Neural crest cell (in vitro differentiated cells): ENCODE data around the gene PEX3. TPM values are rescaled to one million over a fixed set of nuclear protein-coding genes. Genes with fewer than 3 reads are reported as not detected.
"Not testable (repeated sequence)": the region's sequence is repeated elsewhere in the genome, so short reads cannot be mapped to it uniquely, and the experiment has no call there.

ENCODE experiments used
- DNase-seq: peaks from one replicate; pipeline ENCODE4 v3.0.0; 2021; ENCODE audit warnings: low read depth, mixed read lengths, low spot score
- H3K27ac Mint-ChIP-seq: one replicate; pipeline ENCODE4 v1.8.0; 2021; ENCODE audit warnings: mild to moderate bottlenecking, mixed read lengths; ENCODE audit not compliant: unreplicated experiment
- H3K27me3 Mint-ChIP-seq: 2 replicates; pipeline ENCODE4 v1.8.0; 2021; ENCODE audit warnings: low read depth, mild to moderate bottlenecking, mixed read lengths
- H3K36me3 Mint-ChIP-seq: 2 replicates; pipeline ENCODE4 v1.8.0; 2021; ENCODE audit warnings: low read depth, mild to moderate bottlenecking, mixed read lengths
- H3K4me1 Mint-ChIP-seq: 2 replicates; pipeline ENCODE4 v1.8.0; 2021; ENCODE audit warnings: mixed read lengths
- H3K4me3 Mint-ChIP-seq: one replicate; pipeline ENCODE4 v1.8.0; 2021; ENCODE audit warnings: mild to moderate bottlenecking, mixed read lengths
- H3K9me3 Mint-ChIP-seq: 2 replicates; pipeline ENCODE4 v1.8.0; 2021; ENCODE audit warnings: mixed read lengths
- total RNA-seq: library from RNA; stranded (reverse); gene quantifications from 2 replicates; pipeline ENCODE4 v1.2.1, GENCODE V29; 2021
- TF ChIP-seq, protein P1 (sequence below): fragments of 200-600 bp; sonication (generic); conservative IDR thresholded peaks from 2 replicates; pipeline ENCODE4 v1.5.0; 2021; ENCODE audit warnings: antibody characterized with exemption, mild to moderate bottlenecking

The PEX3 gene
- total RNA-seq, 1 donor from 2014 or later, result 12.6 TPM

DNA sequence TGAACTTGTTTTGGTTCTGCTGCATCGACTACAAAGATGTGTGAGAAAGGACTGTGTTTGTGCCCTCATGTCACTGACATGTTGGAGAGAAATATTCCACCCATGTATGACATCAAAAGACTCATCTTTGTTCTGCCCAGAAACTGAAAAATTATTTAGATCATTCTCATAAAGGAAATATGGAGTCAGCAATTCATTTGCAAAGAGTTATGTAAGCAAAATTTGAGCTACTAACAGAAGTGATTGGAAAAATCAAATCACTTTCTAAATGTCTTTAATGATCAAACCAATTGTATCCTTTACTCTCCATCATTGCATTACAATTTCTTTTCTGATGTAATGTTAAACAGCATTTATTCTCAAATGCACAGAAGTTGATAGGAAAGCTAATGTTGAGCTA lies 19.4 kb upstream of the PEX3 start:
- no peaks in the 10 kb centered on the region for H3K27me3 Mint-ChIP-seq
- DNase-seq, result no peak
- peaks cover 3% of the 10 kb centered on the region for H3K36me3 Mint-ChIP-seq
- H3K4me1 Mint-ChIP-seq, result no peaks in the 10 kb centered on the region
- TF ChIP-seq, protein P1, sequence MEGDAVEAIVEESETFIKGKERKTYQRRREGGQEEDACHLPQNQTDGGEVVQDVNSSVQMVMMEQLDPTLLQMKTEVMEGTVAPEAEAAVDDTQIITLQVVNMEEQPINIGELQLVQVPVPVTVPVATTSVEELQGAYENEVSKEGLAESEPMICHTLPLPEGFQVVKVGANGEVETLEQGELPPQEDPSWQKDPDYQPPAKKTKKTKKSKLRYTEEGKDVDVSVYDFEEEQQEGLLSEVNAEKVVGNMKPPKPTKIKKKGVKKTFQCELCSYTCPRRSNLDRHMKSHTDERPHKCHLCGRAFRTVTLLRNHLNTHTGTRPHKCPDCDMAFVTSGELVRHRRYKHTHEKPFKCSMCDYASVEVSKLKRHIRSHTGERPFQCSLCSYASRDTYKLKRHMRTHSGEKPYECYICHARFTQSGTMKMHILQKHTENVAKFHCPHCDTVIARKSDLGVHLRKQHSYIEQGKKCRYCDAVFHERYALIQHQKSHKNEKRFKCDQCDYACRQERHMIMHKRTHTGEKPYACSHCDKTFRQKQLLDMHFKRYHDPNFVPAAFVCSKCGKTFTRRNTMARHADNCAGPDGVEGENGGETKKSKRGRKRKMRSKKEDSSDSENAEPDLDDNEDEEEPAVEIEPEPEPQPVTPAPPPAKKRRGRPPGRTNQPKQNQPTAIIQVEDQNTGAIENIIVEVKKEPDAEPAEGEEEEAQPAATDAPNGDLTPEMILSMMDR, result no peak
- no peak overlapping the region for H3K27ac Mint-ChIP-seq
- no peaks in the 10 kb centered on the region for H3K9me3 Mint-ChIP-seq
- no peak overlapping the region for H3K4me3 Mint-ChIP-seq

DNA sequence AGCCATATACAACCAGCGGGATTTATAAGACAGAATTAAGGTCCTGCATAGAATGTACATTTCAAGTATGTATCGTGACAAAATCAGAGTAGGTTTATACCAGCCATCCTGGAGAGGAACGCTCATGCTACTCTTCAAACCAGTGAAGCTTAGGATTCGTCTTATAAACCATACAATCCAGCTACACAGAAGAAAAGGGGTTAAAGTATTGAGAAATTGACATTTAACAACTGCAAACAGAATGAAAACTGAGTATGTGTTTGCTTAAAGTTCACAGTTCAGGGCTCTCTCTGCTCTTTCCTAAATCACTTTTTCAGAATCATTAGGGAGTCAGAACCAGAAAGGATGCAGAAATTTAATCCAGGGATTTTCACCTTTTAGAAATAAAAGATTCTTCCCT lies 18.0 kb upstream of the PEX3 start:
- H3K9me3 Mint-ChIP-seq, result no peaks in the 10 kb centered on the region
- TF ChIP-seq, protein P1, result no peak
- no peak overlapping the region for H3K4me3 Mint-ChIP-seq
- peaks cover 3% of the 10 kb centered on the region for H3K36me3 Mint-ChIP-seq
- H3K27ac Mint-ChIP-seq, result no peak overlapping the region
- no peak for DNase-seq
- no peaks in the 10 kb centered on the region for H3K4me1 Mint-ChIP-seq
- no peaks in the 10 kb centered on the region for H3K27me3 Mint-ChIP-seq

DNA sequence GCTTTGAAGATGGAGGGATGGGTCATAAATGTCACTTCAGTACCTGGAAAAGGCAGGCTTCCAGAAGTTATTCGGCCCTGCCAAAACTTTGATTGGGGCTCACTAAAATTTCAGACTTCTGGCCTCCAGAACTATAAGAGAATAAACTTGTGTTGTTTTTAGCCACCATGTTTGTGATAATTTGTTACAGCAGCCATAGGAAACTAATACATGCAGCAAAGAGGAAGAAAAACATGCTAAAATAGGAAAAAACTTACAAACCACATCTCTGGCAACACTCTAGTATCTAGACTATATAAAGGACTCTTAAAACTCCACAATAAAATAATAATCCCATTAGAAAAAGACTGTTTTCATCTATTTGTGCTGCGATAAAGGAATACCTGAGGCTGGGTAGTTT lies 9.6 kb upstream of the PEX3 start:
- no peaks in the 10 kb centered on the region for H3K4me1 Mint-ChIP-seq
- no peak overlapping the region for H3K4me3 Mint-ChIP-seq
- no peak overlapping the region for H3K27ac Mint-ChIP-seq
- H3K9me3 Mint-ChIP-seq, result no peaks in the 10 kb centered on the region
- DNase-seq, result no peak
- peaks cover 11% of the 10 kb centered on the region for H3K36me3 Mint-ChIP-seq
- TF ChIP-seq, protein P1, result no peak
- no peaks in the 10 kb centered on the region for H3K27me3 Mint-ChIP-seq

DNA sequence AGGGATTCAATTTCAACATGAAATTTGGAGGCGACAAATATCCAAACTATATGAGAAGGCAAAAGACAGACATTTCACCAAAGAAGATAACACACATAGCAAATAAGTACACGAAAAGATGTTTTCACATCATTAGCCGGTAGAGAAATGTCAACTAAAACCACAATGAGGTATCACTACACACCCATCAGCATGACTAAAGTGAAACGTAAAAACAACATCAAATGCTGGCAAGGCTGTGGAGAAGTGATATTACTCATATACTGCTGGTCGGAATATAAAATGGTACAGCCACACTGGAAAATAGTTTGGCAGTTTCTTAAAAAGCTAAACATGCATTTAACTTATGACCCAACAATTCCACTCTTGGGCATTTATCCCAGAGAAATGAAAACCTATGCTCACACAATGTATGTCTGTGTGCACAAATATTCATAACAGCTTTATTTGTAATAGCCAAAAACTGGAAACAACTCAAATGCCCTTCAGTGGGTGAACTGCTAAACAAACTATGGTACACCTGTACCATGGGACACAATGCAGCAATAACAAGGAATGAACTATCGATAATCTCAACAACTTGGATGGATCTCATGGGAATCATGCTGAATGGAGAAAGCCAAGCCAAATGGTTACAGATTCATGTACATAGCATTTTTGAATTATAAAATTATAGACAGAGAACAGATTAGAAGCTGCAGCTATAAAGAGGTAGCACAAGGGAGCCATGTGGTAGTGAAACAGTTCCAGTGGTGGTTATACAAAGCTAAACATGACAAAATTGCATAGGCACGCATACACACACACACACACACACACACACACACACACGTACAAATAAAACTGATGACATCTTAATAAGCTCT lies 8.7 kb upstream of the PEX3 start:
- H3K4me3 Mint-ChIP-seq, result no peak overlapping the region
- H3K36me3 Mint-ChIP-seq, result peaks cover 8% of the 10 kb centered on the region
- H3K4me1 Mint-ChIP-seq, result no peaks in the 10 kb centered on the region
- TF ChIP-seq, protein P1, result no peak
- no peak overlapping the region for H3K27ac Mint-ChIP-seq
- H3K27me3 Mint-ChIP-seq, result no peaks in the 10 kb centered on the region
- no peaks in the 10 kb centered on the region for H3K9me3 Mint-ChIP-seq
- no peak for DNase-seq

DNA sequence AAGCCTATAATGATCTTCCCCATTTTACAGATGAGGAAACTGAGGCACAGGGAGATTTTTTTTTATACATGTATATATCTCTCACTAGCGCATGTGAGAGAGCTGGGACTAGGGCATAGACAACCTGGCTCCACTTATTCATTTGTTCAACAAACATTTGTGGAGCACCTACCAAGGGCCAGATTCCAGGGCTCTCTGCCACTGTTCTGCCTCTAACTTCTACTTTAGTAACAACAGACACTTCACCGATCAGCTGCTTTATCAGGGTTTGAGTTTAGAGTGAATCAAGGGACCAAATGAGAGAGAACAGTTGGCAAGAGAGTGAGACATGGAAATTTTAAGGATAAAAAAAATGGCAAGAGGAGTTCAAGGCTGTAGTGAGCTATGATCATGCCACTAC lies 7.5 kb upstream of the PEX3 start:
- no peak overlapping the region for H3K27ac Mint-ChIP-seq

DNA sequence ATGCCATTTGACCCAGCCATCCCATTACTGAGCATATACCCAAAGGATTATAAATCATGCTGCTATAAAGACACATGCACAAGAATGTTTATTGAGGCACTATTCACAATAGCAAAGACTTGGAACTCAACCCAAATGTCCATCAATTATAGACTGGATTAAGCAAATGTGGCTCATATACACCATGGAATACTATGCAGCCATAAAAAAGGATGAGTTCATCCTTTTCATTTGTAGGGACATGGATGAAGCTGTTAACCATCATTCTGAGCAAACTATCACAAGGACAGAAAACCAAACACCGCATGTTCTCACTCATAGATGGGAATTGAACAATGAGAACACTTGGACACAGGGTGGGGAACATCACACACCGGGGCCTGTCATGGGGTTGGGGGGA lies 2.7 kb upstream of the PEX3 start:
- DNase-seq, H3K9me3 Mint-ChIP-seq, H3K27ac Mint-ChIP-seq, H3K27me3 Mint-ChIP-seq, H3K36me3 Mint-ChIP-seq: not testable (repeated sequence)
- H3K4me1 Mint-ChIP-seq, result peaks cover 26% of the 10 kb centered on the region
- peak overlapping the region; percentile 70 for H3K4me3 Mint-ChIP-seq

More for the DNA sequence above, 7.5 kb upstream of the PEX3 start:
- TF ChIP-seq, protein P1, result no peak
- no peaks in the 10 kb centered on the region for H3K4me1 Mint-ChIP-seq
- H3K9me3 Mint-ChIP-seq, result no peaks in the 10 kb centered on the region
- no peak overlapping the region for H3K4me3 Mint-ChIP-seq
- peaks cover 8% of the 10 kb centered on the region for H3K36me3 Mint-ChIP-seq
- no peaks in the 10 kb centered on the region for H3K27me3 Mint-ChIP-seq
- no peak for DNase-seq
